GM21515 (cell line): ENCODE measurements around the gene POLK.

Experiments used
- ATAC-seq: cut with Tn5 transposase; IDR thresholded peaks from one replicate; pipeline ENCODE4 v1.9.1; 2021; ENCODE audit not compliant: unreplicated experiment

Gene POLK

DNA sequence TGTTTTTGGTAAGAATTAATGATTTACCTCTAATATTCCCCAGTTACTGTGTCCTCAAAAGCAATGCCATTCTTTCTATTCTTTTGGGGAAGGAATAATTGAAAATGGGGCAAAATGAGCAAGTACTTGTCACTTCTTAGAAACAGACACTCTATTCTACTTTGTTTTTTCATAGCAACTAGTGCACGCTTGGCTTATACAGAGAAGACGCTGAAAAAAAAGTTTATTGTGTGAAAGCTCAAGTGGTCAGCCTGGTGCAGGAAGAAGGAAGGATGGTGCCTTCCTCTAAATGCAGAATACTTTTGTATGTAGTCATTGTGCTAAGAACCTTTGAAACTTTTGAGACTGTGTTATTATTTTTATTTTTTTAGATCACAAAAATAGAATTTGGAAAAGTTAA lies 129.1 kb downstream of the POLK start:
- ATAC-seq: no peak

- no peak for ATAC-seq
These were observed 137.0 kb downstream of the POLK start for GRCh38 chr5:75648712-75649111.
